SK-N-SH (cell line): ENCODE results near the gene FANCE.

Experiments used
- EZH2phosphoT487 ChIP-seq: fragments of 200-600 bp; sonication (generic); IDR thresholded peaks from 2 replicates; pipeline ENCODE4 v1.6.1; 2017; ENCODE audit warnings: low read depth, mixed run types, mild to moderate bottlenecking, antibody characterized with exemption, moderate library complexity, borderline replicate concordance
- FOSL2 ChIP-seq: IDR thresholded peaks from 2 replicates; pipeline ENCODE4 v1.4.0; 2012; ENCODE audit warnings: low read depth, mild to moderate bottlenecking, moderate library complexity, borderline replicate concordance
- MXI1 ChIP-seq: IDR thresholded peaks from 2 replicates; pipeline ENCODE4 v1.6.1; 2012; ENCODE audit warnings: mild to moderate bottlenecking, low read depth, low read length, improper control_type of control experiment
- NFIC ChIP-seq: IDR thresholded peaks from 2 replicates; pipeline ENCODE4 v1.4.0; 2012; ENCODE audit warnings: borderline replicate concordance
- RFX5 ChIP-seq: IDR thresholded peaks from 2 replicates; pipeline ENCODE4 v1.6.1; 2012; ENCODE audit warnings: mild to moderate bottlenecking, improper control_type of control experiment, low read length
- TAF1 ChIP-seq: IDR thresholded peaks from 2 replicates; pipeline ENCODE4 v1.6.1; 2012; ENCODE audit warnings: low read depth, mild to moderate bottlenecking, low read length, moderate library complexity, borderline replicate concordance
- TF ChIP-seq, protein P1 (sequence below): fragments of 200-600 bp; sonication (generic); IDR thresholded peaks from 2 replicates; pipeline ENCODE4 v1.6.1; 2017; ENCODE audit warnings: antibody characterized with exemption, mild to moderate bottlenecking, moderate library complexity
- TF ChIP-seq, protein P2 (sequence below): IDR thresholded peaks from 2 replicates; pipeline ENCODE4 v1.6.1; 2012; ENCODE audit warnings: mild to moderate bottlenecking, low read depth, low read length, moderate library complexity
- TF ChIP-seq, protein P3 (sequence below): IDR thresholded peaks from 2 replicates; pipeline ENCODE4 v1.4.0; 2012; ENCODE audit warnings: low read depth

DNA sequence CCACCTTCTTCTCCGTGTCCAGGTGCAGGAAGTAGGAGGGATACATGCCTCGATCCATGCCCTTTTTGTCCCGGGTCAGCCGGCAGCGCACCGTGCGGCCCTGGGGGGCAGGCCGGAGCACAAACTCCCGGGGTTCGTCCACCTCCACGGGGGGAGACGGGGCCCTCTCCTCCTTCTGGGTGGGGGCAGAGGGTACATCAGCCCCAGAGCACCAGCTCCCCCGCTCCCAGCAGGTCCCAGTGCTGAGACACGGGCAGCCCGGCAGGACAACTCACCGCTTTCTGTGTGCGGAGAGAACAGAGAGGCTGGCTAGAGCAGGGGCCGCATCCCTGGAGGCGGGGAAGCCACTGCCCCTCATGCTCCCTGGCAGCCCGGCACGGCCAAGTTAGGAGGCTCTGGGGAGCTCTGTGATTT lies 53.9 kb downstream of the FANCE start:
- TF ChIP-seq, protein P1, sequence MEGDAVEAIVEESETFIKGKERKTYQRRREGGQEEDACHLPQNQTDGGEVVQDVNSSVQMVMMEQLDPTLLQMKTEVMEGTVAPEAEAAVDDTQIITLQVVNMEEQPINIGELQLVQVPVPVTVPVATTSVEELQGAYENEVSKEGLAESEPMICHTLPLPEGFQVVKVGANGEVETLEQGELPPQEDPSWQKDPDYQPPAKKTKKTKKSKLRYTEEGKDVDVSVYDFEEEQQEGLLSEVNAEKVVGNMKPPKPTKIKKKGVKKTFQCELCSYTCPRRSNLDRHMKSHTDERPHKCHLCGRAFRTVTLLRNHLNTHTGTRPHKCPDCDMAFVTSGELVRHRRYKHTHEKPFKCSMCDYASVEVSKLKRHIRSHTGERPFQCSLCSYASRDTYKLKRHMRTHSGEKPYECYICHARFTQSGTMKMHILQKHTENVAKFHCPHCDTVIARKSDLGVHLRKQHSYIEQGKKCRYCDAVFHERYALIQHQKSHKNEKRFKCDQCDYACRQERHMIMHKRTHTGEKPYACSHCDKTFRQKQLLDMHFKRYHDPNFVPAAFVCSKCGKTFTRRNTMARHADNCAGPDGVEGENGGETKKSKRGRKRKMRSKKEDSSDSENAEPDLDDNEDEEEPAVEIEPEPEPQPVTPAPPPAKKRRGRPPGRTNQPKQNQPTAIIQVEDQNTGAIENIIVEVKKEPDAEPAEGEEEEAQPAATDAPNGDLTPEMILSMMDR, result no peak
- TF ChIP-seq FOSL2, result no peak
- TF ChIP-seq TAF1, result no peak
- TF ChIP-seq, protein P2, sequence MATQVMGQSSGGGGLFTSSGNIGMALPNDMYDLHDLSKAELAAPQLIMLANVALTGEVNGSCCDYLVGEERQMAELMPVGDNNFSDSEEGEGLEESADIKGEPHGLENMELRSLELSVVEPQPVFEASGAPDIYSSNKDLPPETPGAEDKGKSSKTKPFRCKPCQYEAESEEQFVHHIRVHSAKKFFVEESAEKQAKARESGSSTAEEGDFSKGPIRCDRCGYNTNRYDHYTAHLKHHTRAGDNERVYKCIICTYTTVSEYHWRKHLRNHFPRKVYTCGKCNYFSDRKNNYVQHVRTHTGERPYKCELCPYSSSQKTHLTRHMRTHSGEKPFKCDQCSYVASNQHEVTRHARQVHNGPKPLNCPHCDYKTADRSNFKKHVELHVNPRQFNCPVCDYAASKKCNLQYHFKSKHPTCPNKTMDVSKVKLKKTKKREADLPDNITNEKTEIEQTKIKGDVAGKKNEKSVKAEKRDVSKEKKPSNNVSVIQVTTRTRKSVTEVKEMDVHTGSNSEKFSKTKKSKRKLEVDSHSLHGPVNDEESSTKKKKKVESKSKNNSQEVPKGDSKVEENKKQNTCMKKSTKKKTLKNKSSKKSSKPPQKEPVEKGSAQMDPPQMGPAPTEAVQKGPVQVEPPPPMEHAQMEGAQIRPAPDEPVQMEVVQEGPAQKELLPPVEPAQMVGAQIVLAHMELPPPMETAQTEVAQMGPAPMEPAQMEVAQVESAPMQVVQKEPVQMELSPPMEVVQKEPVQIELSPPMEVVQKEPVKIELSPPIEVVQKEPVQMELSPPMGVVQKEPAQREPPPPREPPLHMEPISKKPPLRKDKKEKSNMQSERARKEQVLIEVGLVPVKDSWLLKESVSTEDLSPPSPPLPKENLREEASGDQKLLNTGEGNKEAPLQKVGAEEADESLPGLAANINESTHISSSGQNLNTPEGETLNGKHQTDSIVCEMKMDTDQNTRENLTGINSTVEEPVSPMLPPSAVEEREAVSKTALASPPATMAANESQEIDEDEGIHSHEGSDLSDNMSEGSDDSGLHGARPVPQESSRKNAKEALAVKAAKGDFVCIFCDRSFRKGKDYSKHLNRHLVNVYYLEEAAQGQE, result no peak
- TF ChIP-seq NFIC, result no peak
- no peak for TF ChIP-seq RFX5
- TF ChIP-seq, protein P3, sequence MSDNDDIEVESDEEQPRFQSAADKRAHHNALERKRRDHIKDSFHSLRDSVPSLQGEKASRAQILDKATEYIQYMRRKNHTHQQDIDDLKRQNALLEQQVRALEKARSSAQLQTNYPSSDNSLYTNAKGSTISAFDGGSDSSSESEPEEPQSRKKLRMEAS, result no peak
- TF ChIP-seq MXI1, result no peak
- no peak for TF ChIP-seq EZH2phosphoT487
